Bronchial epithelial cell (primary cell): ENCODE measurements around the gene AFF3. TPM values are rescaled to one million over a fixed set of nuclear protein-coding genes. Genes with fewer than 3 reads are reported as not detected.

Experiments
- DNase-seq: peaks from one replicate; pipeline ENCODE4 v3.0.0-alpha.2; 2010; ENCODE audit warnings: low read depth
- FAIRE-seq: peaks from 2 replicates; lab custom pipeline; 2011; peaks lifted over from hg19 to GRCh38; lab: Jason Lieb, UNC
- H3K27me3 ChIP-seq: 2 replicates; pipeline ENCODE4 v1.5.1; 2011; ENCODE audit warnings: low read length; ENCODE audit not compliant: control insufficient read depth, insufficient read depth
- H3K36me3 ChIP-seq: 2 replicates; pipeline ENCODE4 v1.5.1; 2011; ENCODE audit warnings: low read length; ENCODE audit not compliant: control insufficient read depth, insufficient read depth
- H3K4me3 ChIP-seq: 2 replicates; pipeline ENCODE4 v1.5.1; 2011; ENCODE audit warnings: mild to moderate bottlenecking, low read depth, low read length, control low read depth
- CTCF ChIP-seq: IDR thresholded peaks from 2 replicates; pipeline ENCODE4 v1.5.1; 2011; ENCODE audit warnings: mild to moderate bottlenecking, moderate library complexity, low read length, control low read depth, inconsistent platforms; ENCODE audit not compliant: insufficient read depth, severe bottlenecking
- total RNA-seq: library from RNA; depleted of rRNA; stranded (reverse); fragments of >200 nt; gene quantifications from 2 replicates; pipeline ENCODE4 v1.2.1, GENCODE V29; 2014

Gene AFF3
- total RNA-seq, 1 donor from 2014 or later, result not detected

DNA sequence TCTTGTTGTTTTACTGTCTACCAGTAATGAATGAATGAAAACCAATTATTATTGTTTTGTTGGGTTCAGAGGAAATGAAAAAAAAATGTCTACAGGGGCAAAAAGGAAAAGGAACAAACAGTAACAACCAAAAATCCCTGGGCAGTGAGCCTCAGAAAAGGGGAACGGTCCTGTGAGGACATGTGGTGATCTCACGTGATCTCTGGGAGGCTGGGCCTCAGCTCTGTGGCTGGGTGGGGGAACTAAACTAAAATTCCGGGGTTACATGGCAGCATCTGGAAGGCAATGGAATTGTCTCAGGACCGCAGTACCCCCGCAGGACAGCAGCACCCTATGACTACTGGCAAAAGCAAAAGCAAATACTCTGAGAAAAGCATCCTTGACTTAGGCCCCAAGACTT lies 80.1 kb downstream of the AFF3 start:
- H3K27me3 ChIP-seq, result no peaks in the 10 kb centered on the region
- no peak for DNase-seq
- no peaks in the 10 kb centered on the region for H3K36me3 ChIP-seq
- no peak for FAIRE-seq
- TF ChIP-seq CTCF, result no peak
- no peak overlapping the region for H3K4me3 ChIP-seq

GRCh38 chr2:100060875-100061274 lies 81.5 kb downstream of the AFF3 start:
- no peak for TF ChIP-seq CTCF
- no peak overlapping the region for H3K4me3 ChIP-seq
- no peaks in the 10 kb centered on the region for H3K27me3 ChIP-seq
- no peaks in the 10 kb centered on the region for H3K36me3 ChIP-seq
- DNase-seq, result no peak
- FAIRE-seq, result no peak

GRCh38 chr2:100059638-100060037 lies 82.8 kb downstream of the AFF3 start:
- H3K36me3 ChIP-seq, result no peaks in the 10 kb centered on the region
- FAIRE-seq (peak; percentile 18), DNase-seq (no peak)
- no peaks in the 10 kb centered on the region for H3K27me3 ChIP-seq
- H3K4me3 ChIP-seq, result no peak overlapping the region
- TF ChIP-seq CTCF, result no peak

DNA sequence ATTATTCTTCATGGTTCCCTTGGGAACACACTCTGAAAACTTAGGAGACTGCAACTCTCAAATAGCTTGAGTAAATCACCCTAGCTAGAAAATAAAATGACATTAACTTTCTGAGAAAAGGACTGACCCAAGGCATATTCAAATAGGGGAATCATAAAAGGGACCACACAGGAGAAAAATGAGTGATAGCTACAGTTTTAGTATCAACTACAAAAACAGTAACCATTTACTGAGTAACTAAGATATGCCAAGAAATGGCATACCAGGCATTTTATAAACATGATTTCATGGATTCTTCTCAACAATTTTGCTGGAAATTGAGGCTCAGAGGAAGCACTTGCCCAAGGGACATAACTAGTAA lies 84.5 kb downstream of the AFF3 start:
- Histone ChIP-seq H3K27me3 (no peaks in the 10 kb centered on the region), H3K36me3 (no peaks in the 10 kb centered on the region), H3K4me3 (no peak overlapping the region)
- no peak for DNase-seq
- no peak for FAIRE-seq
- TF ChIP-seq CTCF, result no peak

DNA sequence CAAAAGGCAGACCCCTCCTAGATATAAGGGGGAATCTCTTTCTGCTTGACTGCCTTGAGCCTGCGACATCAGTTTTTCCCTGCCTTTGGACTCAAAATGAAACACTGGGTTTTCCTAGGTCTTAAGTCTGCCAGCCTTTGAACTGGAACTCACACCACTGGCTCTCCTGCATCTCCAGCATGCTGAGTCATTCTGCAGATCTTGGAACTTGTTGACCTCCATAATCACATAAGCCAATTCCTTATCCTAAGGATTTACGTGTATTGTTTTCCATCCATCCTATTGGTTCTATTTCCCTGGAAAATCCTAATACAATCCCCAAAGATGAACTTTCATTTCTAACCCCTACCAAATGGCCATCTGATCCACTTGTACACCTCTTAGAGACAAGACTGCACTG lies 88.0 kb downstream of the AFF3 start:
- Histone ChIP-seq H3K4me3 (no peak overlapping the region), H3K36me3 (no peaks in the 10 kb centered on the region), H3K27me3 (no peaks in the 10 kb centered on the region)
- DNase-seq (no peak), FAIRE-seq (no peak)
- TF ChIP-seq CTCF, result no peak

GRCh38 chr2:100053087-100053885 lies 89.1 kb downstream of the AFF3 start:
- Histone ChIP-seq H3K36me3 (no peaks in the 10 kb centered on the region), H3K27me3 (no peaks in the 10 kb centered on the region), H3K4me3 (no peak overlapping the region)
- DNase-seq (no peak), FAIRE-seq (no peak)
- TF ChIP-seq CTCF, result no peak
